ENCODE data around the gene ANKRD34A. TPM values are rescaled to one million over a fixed set of nuclear protein-coding genes. Genes with fewer than 3 reads are reported as not detected.

ANKRD34A gene
- total RNA-seq, 1 donor from 2014 or later, result 0.69 TPM

DNA sequence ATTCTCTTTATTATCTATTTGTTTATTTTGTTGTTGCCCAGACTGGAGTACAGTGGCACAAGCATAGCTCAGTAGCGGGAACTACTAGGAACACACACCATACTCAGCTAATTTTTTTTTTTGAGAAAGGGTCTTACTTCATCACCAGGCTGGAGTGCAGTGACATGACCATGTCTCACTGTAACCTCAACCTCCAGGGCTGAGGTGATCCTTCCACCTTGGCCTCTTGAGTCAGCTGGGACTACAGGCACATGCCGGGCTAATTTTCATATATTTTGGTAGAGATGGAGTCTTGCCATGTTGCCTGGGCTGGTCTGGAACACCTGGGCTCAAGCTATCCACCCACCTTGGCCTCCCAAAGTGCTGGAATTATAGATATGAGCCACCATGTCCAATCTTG is 37.3 kb upstream of the ANKRD34A start:
- no peaks in the 10 kb centered on the region for H3K27me3 ChIP-seq
- peak overlapping the region; percentile 71 for H3K27ac ChIP-seq
- DNase-seq (no peak), ATAC-seq (no peak)
- H3K9me3 ChIP-seq, result no peaks in the 10 kb centered on the region
- no peaks in the 10 kb centered on the region for H3K36me3 ChIP-seq
- no peak overlapping the region for H3K4me3 ChIP-seq
- intact Hi-C loops (cut with DNase I), result no loop called here
- H3K4me1 ChIP-seq, result peaks cover 51% of the 10 kb centered on the region
- TF ChIP-seq CTCF (IDR thresholded peaks at IDR 0.05), result no peak

DNA sequence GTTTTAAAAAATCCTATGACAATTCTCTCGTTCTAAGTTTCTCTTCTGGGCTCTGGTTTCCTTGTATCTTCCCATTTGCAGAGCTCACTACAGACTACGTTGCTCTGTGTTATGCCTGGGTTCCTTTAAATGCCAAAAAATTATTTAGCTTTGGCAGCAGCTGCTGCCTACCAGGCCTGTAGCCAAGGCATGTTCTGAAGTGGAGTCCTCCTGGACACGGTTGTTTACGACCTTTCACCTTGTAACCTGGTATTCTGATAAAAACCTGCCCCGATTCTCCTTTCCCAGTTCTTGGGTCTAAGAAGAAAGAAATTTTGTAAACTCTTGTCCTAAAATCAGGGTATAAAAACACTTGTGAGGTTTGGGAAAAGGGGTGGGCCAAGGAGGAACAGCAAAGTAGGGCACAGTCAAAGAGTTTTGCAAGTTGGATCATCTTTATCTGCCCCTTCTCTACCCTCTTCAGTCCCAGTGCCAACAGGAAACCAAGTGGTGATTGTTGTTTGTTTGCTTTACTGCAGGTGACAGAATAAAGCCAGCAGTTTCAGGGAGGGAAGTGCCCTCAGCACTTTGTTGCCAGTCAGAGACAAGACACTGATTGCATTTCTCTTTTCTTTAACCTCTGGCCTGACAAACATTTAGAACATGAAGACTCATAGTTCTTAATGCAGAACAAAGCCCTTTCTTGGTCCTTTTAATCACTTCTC is 35.1 kb upstream of the ANKRD34A start:
- no peaks in the 10 kb centered on the region for H3K9me3 ChIP-seq
- peak; percentile 12 for ATAC-seq
- H3K4me3 ChIP-seq, result peak overlapping the region; percentile 92
- H3K36me3 ChIP-seq, result peaks cover 12% of the 10 kb centered on the region
- H3K27me3 ChIP-seq, result no peaks in the 10 kb centered on the region
- H3K4me1 ChIP-seq, result peaks cover 37% of the 10 kb centered on the region
- TF ChIP-seq CTCF (IDR thresholded peaks at IDR 0.05), result no peak
- H3K27ac ChIP-seq, result peak overlapping the region; percentile 99
- no peak for DNase-seq
- intact Hi-C loops (cut with DNase I), result no loop called here

GRCh38 chr1:145997718-145998023 is 33.3 kb upstream of the ANKRD34A start:
- DNase-seq (no peak), ATAC-seq (no peak)
- no peak for TF ChIP-seq CTCF (IDR thresholded peaks at IDR 0.05)
- Histone ChIP-seq H3K4me1 (peaks cover 44% of the 10 kb centered on the region), H3K27ac (peak overlapping the region; percentile 99), H3K27me3 (no peaks in the 10 kb centered on the region), H3K9me3 (no peaks in the 10 kb centered on the region), H3K4me3 (peak overlapping the region; percentile 92), H3K36me3 (peaks cover 30% of the 10 kb centered on the region)
- intact Hi-C loops (cut with DNase I), result no loop called here

DNA sequence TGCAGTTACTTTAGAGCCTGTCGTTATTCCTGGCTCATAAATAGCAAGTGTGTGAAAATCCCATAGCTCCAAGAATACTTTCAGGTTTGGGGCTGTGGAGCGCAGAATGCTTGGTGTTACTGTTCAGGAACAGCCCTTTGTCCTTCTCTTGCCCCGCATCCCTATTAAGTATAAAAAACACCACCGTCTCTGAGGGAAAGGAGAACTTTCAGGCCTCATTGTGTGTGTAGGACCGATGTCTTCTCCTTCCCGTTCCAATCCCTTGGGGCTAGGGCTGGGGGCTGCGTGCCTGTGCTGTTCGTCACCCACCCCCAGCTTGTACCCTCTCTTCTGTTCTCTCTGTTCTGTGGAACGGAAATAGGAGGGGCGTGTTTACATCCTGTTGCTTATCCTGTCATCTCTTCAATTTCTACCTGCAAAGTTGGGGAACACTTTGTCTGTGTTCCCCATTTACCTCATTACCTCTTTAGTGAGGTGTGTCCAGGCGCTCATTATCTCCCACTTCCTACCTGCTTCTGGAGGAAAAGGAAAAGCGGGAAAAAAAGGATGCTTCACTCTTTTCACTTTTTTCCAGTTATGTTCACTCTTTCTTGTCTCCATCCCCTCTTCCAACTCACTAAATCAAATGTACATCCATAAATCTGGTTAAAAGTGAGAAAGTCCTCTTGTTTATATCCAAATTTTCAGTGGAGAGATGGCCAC is 32.8 kb upstream of the ANKRD34A start:
- peak overlapping the region; percentile 99 for H3K27ac ChIP-seq
- H3K27me3 ChIP-seq, result no peaks in the 10 kb centered on the region
- DNase-seq (peak; percentile 73), ATAC-seq (peak; percentile 30)
- peaks cover 35% of the 10 kb centered on the region for H3K36me3 ChIP-seq
- peaks cover 49% of the 10 kb centered on the region for H3K4me1 ChIP-seq
- H3K9me3 ChIP-seq, result no peaks in the 10 kb centered on the region
- intact Hi-C loops (cut with DNase I), result no loop called here
- H3K4me3 ChIP-seq, result peak overlapping the region; percentile 92
- TF ChIP-seq CTCF (IDR thresholded peaks at IDR 0.05), result no peak

GRCh38 chr1:145996433-145997015 is 32.1 kb upstream of the ANKRD34A start, which contains the start of gene TXNIP:
TXNIP (minus strand) TSS chr1:145996579; CDS start chr1:145996266, 313 bp downstream.
- intact Hi-C loops (cut with DNase I), result no loop called here
- no peak for TF ChIP-seq CTCF (IDR thresholded peaks at IDR 0.05)
- Histone ChIP-seq H3K27me3 (no peaks in the 10 kb centered on the region), H3K4me1 (peaks cover 49% of the 10 kb centered on the region), H3K36me3 (peaks cover 36% of the 10 kb centered on the region), H3K4me3 (peak within 1 kb of the TSS; percentile 92), H3K27ac (peak within 1 kb of the TSS; percentile 99), H3K9me3 (no peaks in the 10 kb centered on the region)
- ATAC-seq, result peak; percentile 93
- peak; percentile 100 for DNase-seq
